Measurements from ENCODE around the gene PIK3IP1.

DNA sequence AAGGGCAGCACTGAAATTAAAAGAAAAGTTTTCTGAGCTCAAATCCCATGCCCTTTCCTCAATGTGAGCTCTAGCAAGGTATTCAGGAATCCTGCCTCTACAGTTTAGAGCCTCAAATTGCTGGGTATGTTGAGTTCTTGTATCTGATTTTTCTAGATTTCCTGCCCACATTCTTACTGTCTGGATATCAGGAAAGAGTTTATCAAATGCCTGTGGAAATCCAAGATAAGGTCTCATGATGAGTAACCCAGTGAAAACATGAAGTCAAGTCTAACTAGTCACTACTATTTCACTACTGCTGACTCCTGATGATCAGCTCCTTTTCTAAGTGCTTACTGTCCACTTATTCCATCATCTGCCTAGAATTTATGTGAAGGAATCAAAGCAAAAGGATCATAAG, 50.4 kb downstream of the PIK3IP1 start:
- TF ChIP-seq EZH2 (IDR thresholded peaks at IDR 0.05) (no peak), POLR2AphosphoS5 (IDR thresholded peaks at IDR 0.05; ENCODE audit: borderline replicate concordance, low read depth, low read length) (no peak), FOXP2 (optimal IDR thresholded peaks at IDR 0.05; ENCODE audit: control extremely low read depth, extremely low read length, insufficient read depth) (no peak)
